ENCODE results near the gene CT47C1.

The CT47C1 gene

GRCh38 chrX:119063428-119063827 lies 9.4 kb upstream of the CT47C1 start:
- no peak overlapping the region for H3K4me3 ChIP-seq (ENCODE audit: low read length)
- DNase-seq (ENCODE audit: low read depth) = no peak
- no peak for TF ChIP-seq CTCF (IDR thresholded peaks at IDR 0.05; ENCODE audit: insufficient read depth, low read depth, low read length, missing control alignments)

GRCh38 chrX:119067023-119067739 lies 5.6 kb upstream of the CT47C1 start:
- DNase-seq (ENCODE audit: low read depth) = peak; percentile 47

GRCh38 chrX:119069128-119069527 lies 3.7 kb upstream of the CT47C1 start:
- no peak overlapping the region for H3K4me3 ChIP-seq (ENCODE audit: low read length)
- TF ChIP-seq CTCF (IDR thresholded peaks at IDR 0.05; ENCODE audit: insufficient read depth, low read depth, low read length, missing control alignments) = no peak
- no peak for DNase-seq (ENCODE audit: low read depth)

More at GRCh38 chrX:119067023-119067739, 5.6 kb upstream of the CT47C1 start:
- H3K4me3 ChIP-seq (ENCODE audit: low read length) = no peak overlapping the region
- TF ChIP-seq CTCF (IDR thresholded peaks at IDR 0.05; ENCODE audit: insufficient read depth, low read depth, low read length, missing control alignments) = peak; percentile 54

GRCh38 chrX:119069762-119070161 lies 3.0 kb upstream of the CT47C1 start:
- no peak for DNase-seq (ENCODE audit: low read depth)
- no peak overlapping the region for H3K4me3 ChIP-seq (ENCODE audit: low read length)
- no peak for TF ChIP-seq CTCF (IDR thresholded peaks at IDR 0.05; ENCODE audit: insufficient read depth, low read depth, low read length, missing control alignments)

GRCh38 chrX:119071381-119071780 lies 1.4 kb upstream of the CT47C1 start:
- DNase-seq (ENCODE audit: low read depth) = no peak
- TF ChIP-seq CTCF (IDR thresholded peaks at IDR 0.05; ENCODE audit: insufficient read depth, low read depth, low read length, missing control alignments) = no peak
- no peak overlapping the region for H3K4me3 ChIP-seq (ENCODE audit: low read length)

GRCh38 chrX:119073200-119073905 lies 560 bp downstream of the CT47C1 start:
- no peak for TF ChIP-seq CTCF (IDR thresholded peaks at IDR 0.05; ENCODE audit: insufficient read depth, low read depth, low read length, missing control alignments)
- H3K4me3 ChIP-seq (ENCODE audit: low read length) = no peak overlapping the region
- DNase-seq (ENCODE audit: low read depth) = no peak

All from epithelial cell of esophagus (primary cell).